Measurements from ENCODE around the gene PCLO.

DNA sequence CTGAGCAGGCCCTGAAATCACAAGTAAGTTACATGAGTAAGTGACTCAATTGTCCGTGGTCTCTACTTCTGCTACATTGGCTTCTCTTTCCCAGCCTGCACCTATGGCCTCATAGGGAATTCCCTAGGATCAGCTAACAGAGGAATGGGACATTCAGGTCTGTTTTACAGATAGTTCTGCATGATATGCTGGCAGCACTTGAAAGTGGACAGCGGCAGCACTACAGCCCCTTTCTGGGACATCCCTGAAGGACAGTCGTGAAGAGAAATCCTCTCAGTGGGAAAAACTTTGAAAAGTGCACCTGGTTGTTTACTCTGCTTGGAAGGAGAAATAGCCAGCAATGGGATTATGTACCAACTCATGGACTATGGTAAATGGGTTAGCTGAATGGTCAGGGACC is 426.1 kb downstream of the PCLO start:
- TF ChIP-seq, protein P1, sequence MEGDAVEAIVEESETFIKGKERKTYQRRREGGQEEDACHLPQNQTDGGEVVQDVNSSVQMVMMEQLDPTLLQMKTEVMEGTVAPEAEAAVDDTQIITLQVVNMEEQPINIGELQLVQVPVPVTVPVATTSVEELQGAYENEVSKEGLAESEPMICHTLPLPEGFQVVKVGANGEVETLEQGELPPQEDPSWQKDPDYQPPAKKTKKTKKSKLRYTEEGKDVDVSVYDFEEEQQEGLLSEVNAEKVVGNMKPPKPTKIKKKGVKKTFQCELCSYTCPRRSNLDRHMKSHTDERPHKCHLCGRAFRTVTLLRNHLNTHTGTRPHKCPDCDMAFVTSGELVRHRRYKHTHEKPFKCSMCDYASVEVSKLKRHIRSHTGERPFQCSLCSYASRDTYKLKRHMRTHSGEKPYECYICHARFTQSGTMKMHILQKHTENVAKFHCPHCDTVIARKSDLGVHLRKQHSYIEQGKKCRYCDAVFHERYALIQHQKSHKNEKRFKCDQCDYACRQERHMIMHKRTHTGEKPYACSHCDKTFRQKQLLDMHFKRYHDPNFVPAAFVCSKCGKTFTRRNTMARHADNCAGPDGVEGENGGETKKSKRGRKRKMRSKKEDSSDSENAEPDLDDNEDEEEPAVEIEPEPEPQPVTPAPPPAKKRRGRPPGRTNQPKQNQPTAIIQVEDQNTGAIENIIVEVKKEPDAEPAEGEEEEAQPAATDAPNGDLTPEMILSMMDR (IDR thresholded peaks at IDR 0.05), result no peak
- TF ChIP-seq ZFX (IDR thresholded peaks at IDR 0.05; ENCODE audit: borderline replicate concordance), result no peak
